ENCODE results near the gene DNM3. TPM values are rescaled to one million over a fixed set of nuclear protein-coding genes. Genes with fewer than 3 reads are reported as not detected.

The DNM3 gene
- total RNA-seq, 1 donor from 2014 or later = 1.8 TPM

DNA sequence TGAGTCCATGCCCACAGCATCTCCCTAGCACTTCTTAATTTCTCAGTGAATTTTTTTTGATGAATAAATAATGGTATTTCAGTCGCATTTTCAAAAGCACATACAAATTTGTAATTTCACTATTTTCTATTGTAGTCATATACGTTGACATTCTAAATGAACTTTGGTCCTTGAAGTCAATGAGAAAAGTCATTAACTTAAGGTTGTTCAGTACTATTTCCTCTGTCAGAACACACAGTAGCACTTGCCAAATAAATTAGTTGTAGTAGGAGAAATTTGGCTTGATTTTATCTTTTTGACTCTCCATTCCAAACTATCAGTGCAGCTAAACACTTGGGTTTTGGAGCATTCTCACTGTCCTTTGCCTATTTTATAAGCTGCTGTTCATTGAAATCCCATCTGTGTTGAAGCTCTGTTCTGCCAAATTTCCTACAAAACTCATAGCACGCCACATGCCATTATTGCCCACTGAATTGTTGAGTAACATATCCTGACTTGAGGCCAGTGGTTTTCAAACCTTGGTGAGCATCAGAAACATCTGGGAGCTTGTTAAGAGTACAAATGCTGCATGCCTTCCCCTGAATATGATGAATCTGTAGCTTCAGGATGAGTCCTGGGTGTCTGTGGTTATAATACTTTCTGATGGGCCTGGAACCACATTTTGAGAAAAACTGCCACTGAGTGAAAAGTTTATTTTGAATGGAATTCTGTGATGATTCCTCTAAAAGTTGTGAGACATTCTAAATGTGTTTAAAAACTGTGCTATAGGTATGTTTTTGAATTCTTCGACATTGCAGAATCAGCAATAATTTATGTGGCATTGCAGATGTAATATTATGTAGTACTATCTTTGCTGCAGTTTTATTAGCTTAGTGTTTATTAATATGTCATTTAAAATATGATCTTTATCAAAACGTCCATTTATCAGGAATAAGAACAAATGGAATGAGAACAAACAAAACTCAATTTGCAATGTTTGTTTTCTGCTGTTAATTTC is 78.9 kb downstream of the DNM3 start:
- DNase-seq (ENCODE audit: low read depth) = no peak
- H3K4me3 ChIP-seq (ENCODE audit: low read depth, low read length) = no peak overlapping the region
- TF ChIP-seq, protein P1, sequence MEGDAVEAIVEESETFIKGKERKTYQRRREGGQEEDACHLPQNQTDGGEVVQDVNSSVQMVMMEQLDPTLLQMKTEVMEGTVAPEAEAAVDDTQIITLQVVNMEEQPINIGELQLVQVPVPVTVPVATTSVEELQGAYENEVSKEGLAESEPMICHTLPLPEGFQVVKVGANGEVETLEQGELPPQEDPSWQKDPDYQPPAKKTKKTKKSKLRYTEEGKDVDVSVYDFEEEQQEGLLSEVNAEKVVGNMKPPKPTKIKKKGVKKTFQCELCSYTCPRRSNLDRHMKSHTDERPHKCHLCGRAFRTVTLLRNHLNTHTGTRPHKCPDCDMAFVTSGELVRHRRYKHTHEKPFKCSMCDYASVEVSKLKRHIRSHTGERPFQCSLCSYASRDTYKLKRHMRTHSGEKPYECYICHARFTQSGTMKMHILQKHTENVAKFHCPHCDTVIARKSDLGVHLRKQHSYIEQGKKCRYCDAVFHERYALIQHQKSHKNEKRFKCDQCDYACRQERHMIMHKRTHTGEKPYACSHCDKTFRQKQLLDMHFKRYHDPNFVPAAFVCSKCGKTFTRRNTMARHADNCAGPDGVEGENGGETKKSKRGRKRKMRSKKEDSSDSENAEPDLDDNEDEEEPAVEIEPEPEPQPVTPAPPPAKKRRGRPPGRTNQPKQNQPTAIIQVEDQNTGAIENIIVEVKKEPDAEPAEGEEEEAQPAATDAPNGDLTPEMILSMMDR (conservative IDR thresholded peaks at IDR 0.05; ENCODE audit: low read depth, low read length) = no peak

DNA sequence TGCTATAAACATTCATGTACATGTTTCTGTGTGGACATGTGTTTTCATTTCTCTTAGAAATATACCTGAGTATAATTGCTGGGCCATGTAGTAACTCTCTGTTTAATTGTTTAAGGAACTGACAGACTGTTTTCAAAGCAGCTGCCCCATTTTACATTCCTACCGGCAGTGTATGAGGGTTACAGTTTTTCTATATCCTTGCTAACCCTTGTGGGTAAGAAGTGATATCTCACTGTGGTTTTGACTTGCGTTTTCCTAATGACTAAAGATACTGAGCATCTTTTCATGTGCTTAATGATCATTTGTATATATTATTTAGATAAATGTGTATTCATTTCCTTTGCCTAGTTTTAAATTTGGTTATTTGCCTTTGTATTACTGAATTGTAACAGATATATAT is 81.7 kb downstream of the DNM3 start:
- TF ChIP-seq, protein P1 (conservative IDR thresholded peaks at IDR 0.05; ENCODE audit: low read depth, low read length) = no peak
- H3K4me3 ChIP-seq (ENCODE audit: low read depth, low read length) = no peak overlapping the region
- no peak for DNase-seq (ENCODE audit: low read depth)

DNA sequence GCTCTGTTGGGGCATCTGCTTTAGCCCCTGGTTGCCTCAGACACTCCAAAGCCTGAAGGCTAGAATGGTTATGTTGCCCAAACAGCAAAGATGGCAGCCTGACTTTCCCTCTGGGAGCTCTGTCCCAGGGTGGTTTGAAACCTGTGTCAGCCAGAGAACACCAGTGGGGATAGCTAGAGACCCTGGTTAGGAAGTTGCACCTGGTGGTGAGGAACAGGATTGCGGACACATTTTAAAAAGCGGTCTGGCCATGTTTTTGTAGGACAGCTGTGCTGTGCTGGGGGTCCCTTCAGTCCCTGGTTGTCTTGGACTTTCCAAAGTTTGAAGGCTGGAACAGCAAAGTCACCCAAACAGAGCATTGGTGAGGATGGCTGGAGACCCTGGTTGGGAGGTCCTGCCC is 87.8 kb downstream of the DNM3 start:
- TF ChIP-seq, protein P1 (conservative IDR thresholded peaks at IDR 0.05; ENCODE audit: low read depth, low read length) = no peak
- no peak overlapping the region for H3K4me3 ChIP-seq (ENCODE audit: low read depth, low read length)
- DNase-seq (ENCODE audit: low read depth) = no peak

DNA sequence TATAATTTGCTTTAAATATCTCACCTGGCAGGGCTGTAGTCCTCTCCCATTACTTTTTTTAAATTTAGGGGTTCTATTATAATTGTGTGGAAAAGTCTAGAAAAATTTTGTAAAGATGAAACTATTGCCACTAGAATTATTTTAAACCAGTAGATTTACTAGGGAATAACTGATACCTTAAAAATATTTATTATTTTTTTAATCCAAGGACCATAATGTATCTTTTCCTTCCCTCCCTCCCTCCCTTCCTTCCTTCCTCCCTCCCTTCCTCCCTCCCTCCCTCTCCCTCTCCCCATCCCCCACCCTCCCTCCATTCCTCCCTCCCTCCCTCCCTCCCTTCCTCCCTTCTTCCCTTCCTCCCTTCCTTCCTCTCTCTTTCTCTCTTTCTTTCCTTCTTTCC is 90.5 kb downstream of the DNM3 start:
- TF ChIP-seq, protein P1 (conservative IDR thresholded peaks at IDR 0.05; ENCODE audit: low read depth, low read length) = no peak
- no peak overlapping the region for H3K4me3 ChIP-seq (ENCODE audit: low read depth, low read length)
- DNase-seq (ENCODE audit: low read depth) = no peak

DNA sequence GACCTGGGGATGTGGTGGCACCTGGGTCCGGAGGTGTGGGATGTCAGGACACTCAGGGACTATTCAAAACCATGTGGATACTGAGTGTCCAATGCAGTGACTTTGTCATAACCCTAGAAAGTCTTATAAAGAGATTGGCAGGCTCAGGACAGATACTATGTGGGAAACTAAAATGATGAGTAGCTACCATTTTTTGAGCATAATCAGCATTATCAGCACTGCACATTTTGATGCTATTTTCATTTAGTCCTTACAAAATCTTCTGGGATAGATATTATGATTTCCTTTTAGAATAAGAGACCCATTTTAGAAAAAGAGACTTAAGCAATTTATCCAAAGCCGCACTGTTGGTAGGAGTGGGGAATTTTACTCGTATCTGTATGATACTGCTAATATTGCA is 93.4 kb downstream of the DNM3 start:
- TF ChIP-seq, protein P1 (conservative IDR thresholded peaks at IDR 0.05; ENCODE audit: low read depth, low read length) = no peak
- H3K4me3 ChIP-seq (ENCODE audit: low read depth, low read length) = no peak overlapping the region
- no peak for DNase-seq (ENCODE audit: low read depth)

DNA sequence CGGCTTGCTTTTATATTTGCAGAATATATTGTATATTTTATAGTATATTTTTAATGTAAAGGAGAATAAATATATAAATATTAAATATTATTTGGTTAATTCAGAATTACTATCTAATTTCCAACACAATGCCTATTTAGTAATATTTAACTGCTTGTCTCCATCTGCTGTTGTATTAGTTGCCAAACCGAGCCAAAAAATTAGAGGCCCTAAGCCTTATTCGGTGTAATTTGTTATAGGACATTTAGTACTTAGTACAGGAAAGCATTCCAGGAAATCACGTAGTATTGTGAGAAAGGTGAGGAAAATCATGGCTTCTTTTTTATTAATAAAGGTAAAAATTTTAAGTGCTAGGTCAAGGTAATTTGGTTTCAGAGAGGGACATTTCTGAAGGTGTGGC is 93.8 kb downstream of the DNM3 start:
- TF ChIP-seq, protein P1 (conservative IDR thresholded peaks at IDR 0.05; ENCODE audit: low read depth, low read length) = no peak
- no peak for DNase-seq (ENCODE audit: low read depth)
- no peak overlapping the region for H3K4me3 ChIP-seq (ENCODE audit: low read depth, low read length)

Measured in epithelial cell of proximal tubule (primary cell).